ENCODE results near the gene VILL. TPM values are rescaled to one million over a fixed set of nuclear protein-coding genes. Genes with fewer than 3 reads are reported as not detected.

The VILL gene
- total and polyA plus RNA-seq, 4 donors, result 3.9 to 37.1 (median 13.1) TPM

- peak in 1 of 2 donors; percentile 22 for DNase-seq
- Histone ChIP-seq H3K4me3 (ENCODE audit: low read length in 2 of 2) (no peak overlapping the region), H3K36me3 (ENCODE audit: control insufficient read depth in 1 of 2, insufficient read depth in 2 of 2, low read length in 1 of 2) (no peaks in the 10 kb centered on the region), H3K27ac (ENCODE audit: low read depth in 1 of 2, low read length in 2 of 2) (no peak overlapping the region), H3K9me3 (ENCODE audit: control insufficient read depth, low read length) (no peaks in the 10 kb centered on the region), H3K4me1 (ENCODE audit: control insufficient read depth in 1 of 2, insufficient read depth in 2 of 2, low read length in 2 of 2) (no peaks in the 10 kb centered on the region), H3K27me3 (ENCODE audit: control insufficient read depth in 1 of 2, insufficient read depth in 2 of 2, low read length in 1 of 2) (no peaks in the 10 kb centered on the region)
- intact Hi-C loops (cut with DNase I), result no loop called here
- 92 to 93% methylated on average over 8 of the region's 8 CpGs for WGBS, 2 donors
- no peak for ATAC-seq (ENCODE audit: low FRiP score)
Observed at GRCh38 chr3:37993067-37993455, 2.5 kb downstream of the VILL start.

- ATAC-seq (ENCODE audit: low FRiP score), result no peak
- no peaks in the 10 kb centered on the region for H3K27me3 ChIP-seq (ENCODE audit: control insufficient read depth in 1 of 2, insufficient read depth in 2 of 2, low read length in 1 of 2)
- no peak for DNase-seq
- no peaks in the 10 kb centered on the region for H3K4me1 ChIP-seq (ENCODE audit: control insufficient read depth in 1 of 2, insufficient read depth in 2 of 2, low read length in 2 of 2)
- peak overlapping the region in 1 of 2 donors; percentile 35 for H3K4me3 ChIP-seq (ENCODE audit: low read length in 2 of 2)
- 73 to 74% methylated on average over 6 of the region's 6 CpGs for WGBS, 2 donors
- intact Hi-C loops (cut with DNase I), result no loop called here
- H3K36me3 ChIP-seq (ENCODE audit: control insufficient read depth in 1 of 2, insufficient read depth in 2 of 2, low read length in 1 of 2), result no peaks in the 10 kb centered on the region
- H3K27ac ChIP-seq (ENCODE audit: low read depth in 1 of 2, low read length in 2 of 2), result no peak overlapping the region
- no peaks in the 10 kb centered on the region for H3K9me3 ChIP-seq (ENCODE audit: control insufficient read depth, low read length)
Observed at GRCh38 chr3:37993460-37993819, 2.9 kb downstream of the VILL start.

GRCh38 chr3:37993820-37994638, 3.4 kb downstream of the VILL start:
- Histone ChIP-seq H3K4me3 (ENCODE audit: low read length in 2 of 2) (peak overlapping the region; percentile 32 to 35), H3K36me3 (ENCODE audit: control insufficient read depth in 1 of 2, insufficient read depth in 2 of 2, low read length in 1 of 2) (no peaks in the 10 kb centered on the region), H3K4me1 (ENCODE audit: control insufficient read depth in 1 of 2, insufficient read depth in 2 of 2, low read length in 2 of 2) (no peaks in the 10 kb centered on the region), H3K27me3 (ENCODE audit: control insufficient read depth in 1 of 2, insufficient read depth in 2 of 2, low read length in 1 of 2) (no peaks in the 10 kb centered on the region), H3K27ac (ENCODE audit: low read depth in 1 of 2, low read length in 2 of 2) (peak overlapping the region in 1 of 2 donors; percentile 20), H3K9me3 (ENCODE audit: control insufficient read depth, low read length) (no peaks in the 10 kb centered on the region)
- DNase-seq (peak; percentile 93 to 95), ATAC-seq (ENCODE audit: low FRiP score) (peak; percentile 65)
- WGBS, 2 donors, result 2 to 3% methylated on average over 47 to 49 of the region's 49 CpGs
- intact Hi-C loops (cut with DNase I), result no loop called here

GRCh38 chr3:37994639-37994972, 4.0 kb downstream of the VILL start:
- no peak overlapping the region for H3K27ac ChIP-seq (ENCODE audit: low read depth in 1 of 2, low read length in 2 of 2)

GRCh38 chr3:37995652-37996641, 5.4 kb downstream of the VILL start:
- H3K4me3 ChIP-seq (ENCODE audit: low read length in 2 of 2), result no peak overlapping the region
- H3K36me3 ChIP-seq (ENCODE audit: control insufficient read depth in 1 of 2, insufficient read depth in 2 of 2, low read length in 1 of 2), result no peaks in the 10 kb centered on the region
- no peaks in the 10 kb centered on the region for H3K9me3 ChIP-seq (ENCODE audit: control insufficient read depth, low read length)
- WGBS, 2 donors, result 87 to 88% methylated on average over 10 of the region's 10 CpGs
- DNase-seq (peak in 1 of 2 donors; percentile 47), ATAC-seq (ENCODE audit: low FRiP score) (no peak)
- intact Hi-C loops (cut with DNase I), result no loop called here
- H3K4me1 ChIP-seq (ENCODE audit: control insufficient read depth in 1 of 2, insufficient read depth in 2 of 2, low read length in 2 of 2), result no peaks in the 10 kb centered on the region
- no peak overlapping the region for H3K27ac ChIP-seq (ENCODE audit: low read depth in 1 of 2, low read length in 2 of 2)
- no peaks in the 10 kb centered on the region for H3K27me3 ChIP-seq (ENCODE audit: control insufficient read depth in 1 of 2, insufficient read depth in 2 of 2, low read length in 1 of 2)

More at GRCh38 chr3:37994639-37994972, 4.0 kb downstream of the VILL start:
- DNase-seq (no peak), ATAC-seq (ENCODE audit: low FRiP score) (no peak)
- H3K36me3 ChIP-seq (ENCODE audit: control insufficient read depth in 1 of 2, insufficient read depth in 2 of 2, low read length in 1 of 2), result no peaks in the 10 kb centered on the region
- no peaks in the 10 kb centered on the region for H3K4me1 ChIP-seq (ENCODE audit: control insufficient read depth in 1 of 2, insufficient read depth in 2 of 2, low read length in 2 of 2)
- H3K9me3 ChIP-seq (ENCODE audit: control insufficient read depth, low read length), result no peaks in the 10 kb centered on the region
- intact Hi-C loops (cut with DNase I), result no loop called here
- H3K27me3 ChIP-seq (ENCODE audit: control insufficient read depth in 1 of 2, insufficient read depth in 2 of 2, low read length in 1 of 2), result no peaks in the 10 kb centered on the region
- no peak overlapping the region for H3K4me3 ChIP-seq (ENCODE audit: low read length in 2 of 2)
- WGBS, 2 donors, result 43 to 49% methylated on average over 2 of the region's 2 CpGs

GRCh38 chr3:37996785-37997301, 6.3 kb downstream of the VILL start:
- 56 to 57% methylated on average over 7 of the region's 7 CpGs for WGBS, 2 donors
- no peaks in the 10 kb centered on the region for H3K36me3 ChIP-seq (ENCODE audit: control insufficient read depth in 1 of 2, insufficient read depth in 2 of 2, low read length in 1 of 2)
- intact Hi-C loops (cut with DNase I), result no loop called here
- no peaks in the 10 kb centered on the region for H3K4me1 ChIP-seq (ENCODE audit: control insufficient read depth in 1 of 2, insufficient read depth in 2 of 2, low read length in 2 of 2)
- ATAC-seq (ENCODE audit: low FRiP score), result peak; percentile 44
- no peaks in the 10 kb centered on the region for H3K27me3 ChIP-seq (ENCODE audit: control insufficient read depth in 1 of 2, insufficient read depth in 2 of 2, low read length in 1 of 2)
- no peak overlapping the region for H3K27ac ChIP-seq (ENCODE audit: low read depth in 1 of 2, low read length in 2 of 2)
- H3K9me3 ChIP-seq (ENCODE audit: control insufficient read depth, low read length), result no peaks in the 10 kb centered on the region
- H3K4me3 ChIP-seq (ENCODE audit: low read length in 2 of 2), result no peak overlapping the region
- peak; percentile 82 to 86 for DNase-seq

- no peaks in the 10 kb centered on the region for H3K36me3 ChIP-seq (ENCODE audit: control insufficient read depth in 1 of 2, insufficient read depth in 2 of 2, low read length in 1 of 2)
- intact Hi-C loops (cut with DNase I), result no loop called here
- H3K27ac ChIP-seq (ENCODE audit: low read depth in 1 of 2, low read length in 2 of 2), result no peak overlapping the region
- no peaks in the 10 kb centered on the region for H3K9me3 ChIP-seq (ENCODE audit: control insufficient read depth, low read length)
- H3K4me1 ChIP-seq (ENCODE audit: control insufficient read depth in 1 of 2, insufficient read depth in 2 of 2, low read length in 2 of 2), result no peaks in the 10 kb centered on the region
- ATAC-seq (ENCODE audit: low FRiP score) (no peak), DNase-seq (no peak)
- H3K27me3 ChIP-seq (ENCODE audit: control insufficient read depth in 1 of 2, insufficient read depth in 2 of 2, low read length in 1 of 2), result no peaks in the 10 kb centered on the region
- H3K4me3 ChIP-seq (ENCODE audit: low read length in 2 of 2), result no peak overlapping the region
- WGBS, 2 donors, result 95 to 99% methylated on average over 10 of the region's 10 CpGs
Observed at GRCh38 chr3:37997342-37997741, 6.8 kb downstream of the VILL start.

GRCh38 chr3:37997791-37998370, 7.3 kb downstream of the VILL start:
- intact Hi-C loops (cut with DNase I), result no loop called here
- WGBS, 2 donors, result 81 to 86% methylated on average over 6 of the region's 6 CpGs
- DNase-seq (peak in 1 of 2 donors; percentile 75), ATAC-seq (ENCODE audit: low FRiP score) (no peak)
- Histone ChIP-seq H3K36me3 (ENCODE audit: control insufficient read depth in 1 of 2, insufficient read depth in 2 of 2, low read length in 1 of 2) (no peaks in the 10 kb centered on the region), H3K9me3 (ENCODE audit: control insufficient read depth, low read length) (no peaks in the 10 kb centered on the region), H3K27me3 (ENCODE audit: control insufficient read depth in 1 of 2, insufficient read depth in 2 of 2, low read length in 1 of 2) (no peaks in the 10 kb centered on the region), H3K27ac (ENCODE audit: low read depth in 1 of 2, low read length in 2 of 2) (no peak overlapping the region), H3K4me3 (ENCODE audit: low read length in 2 of 2) (no peak overlapping the region), H3K4me1 (ENCODE audit: control insufficient read depth in 1 of 2, insufficient read depth in 2 of 2, low read length in 2 of 2) (no peaks in the 10 kb centered on the region)

Data from aorta (tissue), 5 donors.